ENCODE measurements around the gene UBL4A. TPM values are rescaled to one million over a fixed set of nuclear protein-coding genes. Genes with fewer than 3 reads are reported as not detected.

Gene UBL4A
- total and polyA plus RNA-seq, 2 of the 13 experiments (the other 11 are each of a cell fraction or from before 2014, with no cell fraction given) = 16.8 to 25.5 TPM

DNA sequence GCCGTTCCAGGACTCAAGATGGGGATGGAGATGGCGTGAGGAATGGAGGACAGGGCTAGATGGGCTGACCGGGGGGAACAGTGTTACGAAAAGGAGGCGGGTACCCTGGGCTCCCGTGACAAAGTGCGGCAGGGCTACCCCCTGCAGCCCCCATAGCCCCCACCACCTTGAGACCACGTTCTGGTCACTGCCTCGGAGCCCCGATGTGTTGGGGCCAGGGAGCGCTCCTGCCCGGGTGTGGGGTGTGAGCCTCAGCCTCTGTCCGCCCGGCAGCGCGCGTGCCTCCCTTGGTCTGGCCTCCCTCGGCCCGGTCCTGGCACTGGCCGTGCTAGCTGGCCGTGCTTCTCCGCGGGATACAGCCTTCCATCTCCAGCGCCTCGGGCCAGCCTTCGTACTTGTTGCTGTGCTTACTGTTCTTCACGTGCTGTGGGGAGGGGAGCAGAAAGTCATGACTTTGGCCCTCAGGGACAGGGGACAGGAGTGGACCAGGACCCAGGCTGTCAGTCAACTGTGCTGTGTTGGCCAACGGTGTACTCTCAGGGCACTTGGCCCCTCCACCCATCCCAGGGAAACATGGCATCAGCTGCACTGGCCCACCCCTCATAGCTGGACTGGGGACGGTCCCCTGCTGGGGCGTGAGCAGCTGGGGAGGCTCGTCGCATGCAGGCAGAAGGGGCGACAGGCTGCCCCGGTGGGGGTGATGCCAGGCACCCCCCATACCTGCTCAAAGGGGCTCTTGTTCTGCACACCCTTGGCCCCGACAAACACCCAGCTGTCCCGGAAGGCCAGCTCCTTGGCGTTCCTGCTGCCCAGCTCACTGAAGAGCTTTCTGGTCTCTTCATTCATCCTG, 20.3 kb upstream of the UBL4A start:
- Histone ChIP-seq H3K9ac (ENCODE audit: insufficient read depth, low read depth, low read length) (no peak overlapping the region), H3K4me1 (ENCODE audit: insufficient read depth, low read length) (0 out of 2 replicates have a peak, but pooled peaks cover 6% of the 10 kb centered on the region), H3K79me2 (ENCODE audit: insufficient read depth, low read length) (no peaks in the 10 kb centered on the region), H3K27ac (ENCODE audit: extremely low read length, insufficient read depth, low read length) (no peak overlapping the region), H2AFZ (ENCODE audit: low read length) (no peak overlapping the region), H3K4me2 (ENCODE audit: low read depth, low read length) (no peak overlapping the region), H4K20me1 (ENCODE audit: insufficient read depth, low read length) (no peaks in the 10 kb centered on the region), H3K9me3 (ENCODE audit: low read length) (no peaks in the 10 kb centered on the region), H3K4me3 (replicated peaks in 1 of 3; ENCODE audit: insufficient read depth in 1 of 3, low read depth in 2 of 3, low read length in 3 of 3) (no peak overlapping the region), H3K36me3 (replicated peaks in 1 of 2; ENCODE audit: control insufficient read depth in 1 of 2, insufficient read depth in 2 of 2, low read length in 2 of 2) (no peaks in the 10 kb centered on the region), H3K27me3 (ENCODE audit: control insufficient read depth in 1 of 2, insufficient read depth in 2 of 2, low read length in 2 of 2) (no peaks in the 10 kb centered on the region)
- CTCF ChIA-PET (ENCODE audit: low intra/inter-chr PET ratio, low total read pairs) = no interaction called here
- POLR2A ChIA-PET = no interaction called here
- ATAC-seq = no peak
- BruUV-seq (replicated peaks) = no TSS peak
- intact Hi-C loops (cut with micrococcal nuclease; ENCODE audit: unreplicated experiment) (no loop called here), in situ Hi-C loops (cut with HindIII; ENCODE audit: extremely low pct_ligation_motif_present, low pct_unique_long_range_greater_than_20kb) (no loop called here)
- no peak for DNase-seq (ENCODE audit: low spot score)
- 100% methylated on average over 1 of the region's 37 CpGs for WGBS (ENCODE audit: low lambda C conversion rate)
- no peak for FAIRE-seq
- no peak for TF ChIP-seq KMT2A (CRISPR knock-in tag; IDR thresholded peaks at IDR 0.05)
- no peak for TF ChIP-seq ZNF124 (CRISPR knock-in tag; IDR thresholded peaks at IDR 0.05)
- no peak for TF ChIP-seq ZNF251 (CRISPR knock-in tag; IDR thresholded peaks at IDR 0.05)
- no peak for TF ChIP-seq ZNF33B (CRISPR knock-in tag; IDR thresholded peaks at IDR 0.05)
- no peak for TF ChIP-seq ZMYM3 (CRISPR knock-in tag; IDR thresholded peaks at IDR 0.05)
- TF ChIP-seq ZNF674 (CRISPR knock-in tag; IDR thresholded peaks at IDR 0.05; ENCODE audit: low read depth) = no peak
- no peak for TF ChIP-seq ZNF556 (CRISPR knock-in tag; IDR thresholded peaks at IDR 0.05; ENCODE audit: borderline replicate concordance)
- no peak for TF ChIP-seq SAP130 (CRISPR knock-in tag; IDR thresholded peaks at IDR 0.05; ENCODE audit: low read depth)

DNA sequence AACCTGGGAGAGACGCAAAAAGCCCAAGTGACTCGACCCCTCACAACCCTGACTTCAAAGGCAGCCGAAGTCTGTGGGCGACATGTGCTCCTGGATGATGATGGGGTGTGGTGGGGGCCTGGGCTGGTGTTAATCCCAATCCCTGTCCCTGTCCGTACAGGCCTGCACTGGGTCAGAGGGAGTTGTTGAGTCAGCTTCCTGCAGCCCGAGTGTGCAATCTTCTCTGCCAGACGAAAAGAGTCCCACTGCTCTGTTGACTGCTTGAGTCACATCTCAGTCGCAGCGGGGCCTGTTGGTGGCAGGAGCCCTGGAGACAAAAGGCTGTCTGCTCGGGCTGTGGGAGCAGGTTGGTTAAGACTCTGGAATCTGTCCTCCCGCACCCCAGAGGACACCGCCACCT, 19.3 kb upstream of the UBL4A start:
- POLR2A ChIA-PET = no interaction called here
- in situ Hi-C loops (cut with HindIII; ENCODE audit: extremely low pct_ligation_motif_present, low pct_unique_long_range_greater_than_20kb) (no loop called here), intact Hi-C loops (cut with micrococcal nuclease; ENCODE audit: unreplicated experiment) (no loop called here)
- no peak for FAIRE-seq
- Histone ChIP-seq H3K4me2 (ENCODE audit: low read depth, low read length) (no peak overlapping the region), H2AFZ (ENCODE audit: low read length) (no peak overlapping the region), H3K4me3 (replicated peaks in 1 of 3; ENCODE audit: insufficient read depth in 1 of 3, low read depth in 2 of 3, low read length in 3 of 3) (no peak overlapping the region), H3K27ac (ENCODE audit: extremely low read length, insufficient read depth, low read length) (no peak overlapping the region), H3K27me3 (ENCODE audit: control insufficient read depth in 1 of 2, insufficient read depth in 2 of 2, low read length in 2 of 2) (no peaks in the 10 kb centered on the region), H3K36me3 (replicated peaks in 1 of 2; ENCODE audit: control insufficient read depth in 1 of 2, insufficient read depth in 2 of 2, low read length in 2 of 2) (no peaks in the 10 kb centered on the region), H3K79me2 (ENCODE audit: insufficient read depth, low read length) (no peaks in the 10 kb centered on the region), H3K4me1 (ENCODE audit: insufficient read depth, low read length) (0 out of 2 replicates have a peak, but pooled peaks cover 6% of the 10 kb centered on the region), H3K9me3 (ENCODE audit: low read length) (no peaks in the 10 kb centered on the region), H3K9ac (ENCODE audit: insufficient read depth, low read depth, low read length) (no peak overlapping the region), H4K20me1 (ENCODE audit: insufficient read depth, low read length) (no peaks in the 10 kb centered on the region)
- DNase-seq (ENCODE audit: low spot score) = no peak
- ATAC-seq = no peak
- no CpG with 5 or more reads among the region's 12 CpGs for WGBS (ENCODE audit: low lambda C conversion rate)
- BruUV-seq (replicated peaks) = no TSS peak
- CTCF ChIA-PET (ENCODE audit: low intra/inter-chr PET ratio, low total read pairs) = no interaction called here
- TF ChIP-seq TBL1XR1 (IDR thresholded peaks at IDR 0.05; ENCODE audit: borderline replicate concordance, low read length, partially characterized antibody) (no peak), IKZF1 (IDR thresholded peaks at IDR 0.05) (no peak), ELF3 (CRISPR knock-in tag; IDR thresholded peaks at IDR 0.05) (no peak), ZNF703 (CRISPR knock-in tag; IDR thresholded peaks at IDR 0.05; ENCODE audit: borderline replicate concordance) (no peak), NR1H2 (CRISPR knock-in tag; IDR thresholded peaks at IDR 0.05; ENCODE audit: borderline replicate concordance, low read depth) (no peak), NPAS2 (CRISPR knock-in tag; IDR thresholded peaks at IDR 0.05; ENCODE audit: borderline replicate concordance) (no peak)
- TF ChIP-seq, protein P1, sequence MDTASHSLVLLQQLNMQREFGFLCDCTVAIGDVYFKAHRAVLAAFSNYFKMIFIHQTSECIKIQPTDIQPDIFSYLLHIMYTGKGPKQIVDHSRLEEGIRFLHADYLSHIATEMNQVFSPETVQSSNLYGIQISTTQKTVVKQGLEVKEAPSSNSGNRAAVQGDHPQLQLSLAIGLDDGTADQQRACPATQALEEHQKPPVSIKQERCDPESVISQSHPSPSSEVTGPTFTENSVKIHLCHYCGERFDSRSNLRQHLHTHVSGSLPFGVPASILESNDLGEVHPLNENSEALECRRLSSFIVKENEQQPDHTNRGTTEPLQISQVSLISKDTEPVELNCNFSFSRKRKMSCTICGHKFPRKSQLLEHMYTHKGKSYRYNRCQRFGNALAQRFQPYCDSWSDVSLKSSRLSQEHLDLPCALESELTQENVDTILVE (CRISPR knock-in tag; IDR thresholded peaks at IDR 0.05) = no peak
- TF ChIP-seq, protein P2, sequence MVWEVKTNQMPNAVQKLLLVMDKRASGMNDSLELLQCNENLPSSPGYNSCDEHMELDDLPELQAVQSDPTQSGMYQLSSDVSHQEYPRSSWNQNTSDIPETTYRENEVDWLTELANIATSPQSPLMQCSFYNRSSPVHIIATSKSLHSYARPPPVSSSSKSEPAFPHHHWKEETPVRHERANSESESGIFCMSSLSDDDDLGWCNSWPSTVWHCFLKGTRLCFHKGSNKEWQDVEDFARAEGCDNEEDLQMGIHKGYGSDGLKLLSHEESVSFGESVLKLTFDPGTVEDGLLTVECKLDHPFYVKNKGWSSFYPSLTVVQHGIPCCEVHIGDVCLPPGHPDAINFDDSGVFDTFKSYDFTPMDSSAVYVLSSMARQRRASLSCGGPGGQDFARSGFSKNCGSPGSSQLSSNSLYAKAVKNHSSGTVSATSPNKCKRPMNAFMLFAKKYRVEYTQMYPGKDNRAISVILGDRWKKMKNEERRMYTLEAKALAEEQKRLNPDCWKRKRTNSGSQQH (CRISPR knock-in tag; IDR thresholded peaks at IDR 0.05; ENCODE audit: low read depth) = no peak
- TF ChIP-seq, protein P3, sequence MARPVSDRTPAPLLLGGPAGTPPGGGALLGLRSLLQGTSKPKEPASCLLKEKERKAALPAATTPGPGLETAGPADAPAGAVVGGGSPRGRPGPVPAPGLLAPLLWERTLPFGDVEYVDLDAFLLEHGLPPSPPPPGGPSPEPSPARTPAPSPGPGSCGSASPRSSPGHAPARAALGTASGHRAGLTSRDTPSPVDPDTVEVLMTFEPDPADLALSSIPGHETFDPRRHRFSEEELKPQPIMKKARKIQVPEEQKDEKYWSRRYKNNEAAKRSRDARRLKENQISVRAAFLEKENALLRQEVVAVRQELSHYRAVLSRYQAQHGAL (CRISPR knock-in tag; IDR thresholded peaks at IDR 0.05; ENCODE audit: not compliant biosample characterization) = no peak
